Trophoblast cell (in vitro differentiated cells and primary cell): ENCODE results near the gene TAPBPL.

Experiments used
- DNase-seq, 2 donors: peaks; one replicate each; pipeline ENCODE4 v3.0.0-alpha.2; 2016
- H2AFZ ChIP-seq: 2 replicates; pipeline ENCODE4 v1.6.1; 2013; ENCODE audit warnings: low read length, moderate library complexity, mild to moderate bottlenecking; ENCODE audit not compliant: insufficient read depth, poor library complexity
- H2AK5ac ChIP-seq: 2 replicates; pipeline ENCODE4 v1.6.1; 2013; ENCODE audit warnings: mild to moderate bottlenecking, low read length
- H2BK120ac ChIP-seq: 2 replicates; pipeline ENCODE4 v1.6.1; 2013; ENCODE audit warnings: low read length, mild to moderate bottlenecking, moderate library complexity; ENCODE audit not compliant: insufficient read depth, poor library complexity
- H2BK12ac ChIP-seq: 2 replicates; pipeline ENCODE4 v1.6.1; 2013; ENCODE audit warnings: mild to moderate bottlenecking, low read length, moderate library complexity
- H2BK5ac ChIP-seq: 2 replicates; pipeline ENCODE4 v1.6.1; 2013; ENCODE audit warnings: low read length, low read depth, moderate library complexity, mild to moderate bottlenecking; ENCODE audit not compliant: poor library complexity
- H3K14ac ChIP-seq: 2 replicates; pipeline ENCODE4 v1.6.1; 2013; ENCODE audit warnings: mild to moderate bottlenecking, low read length
- H3K18ac ChIP-seq: 2 replicates; pipeline ENCODE4 v1.6.1; 2013; ENCODE audit warnings: mild to moderate bottlenecking, low read length
- H3K23ac ChIP-seq: 2 replicates; pipeline ENCODE4 v1.6.1; 2013; ENCODE audit warnings: low read length
- H3K27ac ChIP-seq: 2 replicates; pipeline ENCODE4 v1.5.1; 2013; ENCODE audit warnings: low read depth, mild to moderate bottlenecking, inconsistent platforms, low read length, moderate library complexity
- H3K27me3 ChIP-seq: 2 replicates; pipeline ENCODE4 v1.6.1; 2013; ENCODE audit warnings: inconsistent platforms, mild to moderate bottlenecking, low read length, moderate library complexity; ENCODE audit not compliant: insufficient read depth
- H3K36me3 ChIP-seq, 2 experiments: 1 replicate in 1 of 2; 2 replicates in 1 of 2; pipeline ENCODE4 v1.6.1; 2013; ENCODE audit warnings: low read length in 2 of 2, mild to moderate bottlenecking in 2 of 2, moderate library complexity in 1 of 2; ENCODE audit not compliant: insufficient read depth in 2 of 2, control insufficient read depth in 1 of 2
- H3K4ac ChIP-seq: 2 replicates; pipeline ENCODE4 v1.6.1; 2013; ENCODE audit warnings: low read depth, mild to moderate bottlenecking, low read length, moderate library complexity
- H3K4me1 ChIP-seq, 2 experiments: 1 replicate in 1 of 2; 2 replicates in 1 of 2; pipeline ENCODE4 v1.6.1; 2013; ENCODE audit warnings: low read length in 2 of 2, mild to moderate bottlenecking in 2 of 2, moderate library complexity in 1 of 2; ENCODE audit not compliant: insufficient read depth in 2 of 2, control insufficient read depth in 1 of 2
- H3K4me2 ChIP-seq: 2 replicates; pipeline ENCODE4 v1.6.1; 2013; ENCODE audit warnings: inconsistent platforms, mild to moderate bottlenecking, low read length, moderate library complexity
- H3K4me3 ChIP-seq: 2 replicates; pipeline ENCODE4 v1.5.1; 2013; ENCODE audit warnings: mild to moderate bottlenecking, low read depth, low read length, inconsistent platforms
- H3K79me1 ChIP-seq: one replicate; pipeline ENCODE4 v1.6.1; 2013; ENCODE audit warnings: low read length
- H3K79me2 ChIP-seq: 2 replicates; pipeline ENCODE4 v1.6.1; 2013; ENCODE audit warnings: low read length, mild to moderate bottlenecking; ENCODE audit not compliant: control insufficient read depth, insufficient read depth, poor library complexity
- H3K9ac ChIP-seq: 2 replicates; pipeline ENCODE4 v1.6.1; 2013; ENCODE audit warnings: mild to moderate bottlenecking, low read length
- H3K9me3 ChIP-seq: 2 replicates; pipeline ENCODE4 v1.6.1; 2013; ENCODE audit warnings: low read depth, mild to moderate bottlenecking, control low read depth, inconsistent platforms, low read length; ENCODE audit not compliant: insufficient read depth
- H4K12ac ChIP-seq: 2 replicates; pipeline ENCODE4 v1.6.1; 2013; ENCODE audit warnings: low read depth, mild to moderate bottlenecking, low read length, moderate library complexity
- H4K8ac ChIP-seq: 2 replicates; pipeline ENCODE4 v1.6.1; 2013; ENCODE audit warnings: low read depth, mild to moderate bottlenecking, low read length, moderate library complexity
- H4K91ac ChIP-seq: one replicate; pipeline ENCODE4 v1.6.1; 2013; ENCODE audit warnings: low read depth, mild to moderate bottlenecking, low read length, moderate library complexity
- WGBS: extraction: QIAGEN DNeasy Blood & Tissue Kit; methylation state at CpG from one replicate; pipeline ENCODE4 v1.1.7; 2013; ENCODE audit warnings: missing lambda C conversion rate; ENCODE audit not compliant: insufficient read length, insufficient coverage; ENCODE audit errors: extremely low coverage; 5-methylcytosine and 5-hydroxymethylcytosine counted together

The TAPBPL gene

GRCh38 chr12:6440391-6440790, 11.5 kb upstream of the TAPBPL start:
- no peaks in the 10 kb centered on the region for H3K36me3 ChIP-seq
- H3K14ac ChIP-seq: no peak overlapping the region
- WGBS: no CpG with 5 or more reads among the region's 1 CpG
- H4K12ac ChIP-seq: no peak overlapping the region
- H3K27me3 ChIP-seq: no peaks in the 10 kb centered on the region
- no peak overlapping the region for H2BK12ac ChIP-seq
- no peak overlapping the region for H3K4me3 ChIP-seq
- no peak overlapping the region for H3K27ac ChIP-seq
- no peaks in the 10 kb centered on the region for H3K9me3 ChIP-seq
- no peak overlapping the region for H3K4me2 ChIP-seq
- H3K18ac ChIP-seq: no peak overlapping the region
- H2AK5ac ChIP-seq: no peak overlapping the region
- no peaks in the 10 kb centered on the region for H3K4me1 ChIP-seq
- no peak overlapping the region for H3K23ac ChIP-seq
- no peak overlapping the region for H4K8ac ChIP-seq
- H2BK120ac ChIP-seq: no peak overlapping the region
- DNase-seq: no peak
- no peak overlapping the region for H3K4ac ChIP-seq
- no peak overlapping the region for H2AFZ ChIP-seq
- H3K9ac ChIP-seq: no peak overlapping the region
- no peak overlapping the region for H4K91ac ChIP-seq
- no peaks in the 10 kb centered on the region for H3K79me1 ChIP-seq
- H3K79me2 ChIP-seq: no peaks in the 10 kb centered on the region
- H2BK5ac ChIP-seq: no peak overlapping the region

DNA sequence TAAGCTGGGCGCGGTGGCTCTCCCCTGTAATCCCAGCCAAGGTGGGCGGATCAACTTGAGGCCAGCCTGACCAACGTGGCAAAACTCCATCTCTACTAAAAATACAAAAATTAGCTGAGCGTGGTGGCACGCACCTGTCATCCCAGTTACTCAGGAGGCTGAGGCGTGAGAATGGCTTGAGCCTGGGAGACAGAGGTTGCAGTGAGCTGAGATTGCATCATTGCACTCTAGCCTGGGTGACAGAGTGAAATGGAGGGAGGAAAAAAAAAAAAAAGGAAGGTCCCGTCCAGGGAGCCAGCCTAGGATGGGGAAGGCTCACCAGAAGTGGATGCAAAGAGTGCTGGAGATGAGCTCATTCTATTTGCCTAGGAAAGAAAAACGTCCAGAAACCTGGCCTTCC, 9.0 kb upstream of the TAPBPL start:
- no CpG with 5 or more reads among the region's 9 CpGs for WGBS
- no peak overlapping the region for H3K23ac ChIP-seq
- no peak overlapping the region for H3K14ac ChIP-seq

GRCh38 chr12:6443361-6443983, 8.4 kb upstream of the TAPBPL start:
- no peak overlapping the region for H3K9ac ChIP-seq
- no peaks in the 10 kb centered on the region for H3K79me2 ChIP-seq
- no peak overlapping the region for H2AK5ac ChIP-seq
- no peak overlapping the region for H3K27ac ChIP-seq
- no peak overlapping the region for H3K23ac ChIP-seq
- DNase-seq: no peak
- no peak overlapping the region for H4K12ac ChIP-seq
- no peaks in the 10 kb centered on the region for H3K36me3 ChIP-seq
- no CpG with 5 or more reads among the region's 9 CpGs for WGBS
- no peak overlapping the region for H3K4ac ChIP-seq
- no peak overlapping the region for H4K8ac ChIP-seq
- H3K14ac ChIP-seq: no peak overlapping the region
- no peak overlapping the region for H3K4me3 ChIP-seq
- no peak overlapping the region for H3K18ac ChIP-seq
- H2BK12ac ChIP-seq: no peak overlapping the region
- no peaks in the 10 kb centered on the region for H3K9me3 ChIP-seq
- H3K4me1 ChIP-seq: no peaks in the 10 kb centered on the region
- no peak overlapping the region for H3K4me2 ChIP-seq
- H2AFZ ChIP-seq: no peak overlapping the region
- no peaks in the 10 kb centered on the region for H3K79me1 ChIP-seq
- H2BK5ac ChIP-seq: no peak overlapping the region
- no peak overlapping the region for H4K91ac ChIP-seq
- no peak overlapping the region for H2BK120ac ChIP-seq
- no peaks in the 10 kb centered on the region for H3K27me3 ChIP-seq

More for the DNA sequence above, 9.0 kb upstream of the TAPBPL start:
- H2AFZ ChIP-seq: no peak overlapping the region
- H3K79me2 ChIP-seq: no peaks in the 10 kb centered on the region
- H3K79me1 ChIP-seq: no peaks in the 10 kb centered on the region
- no peak for DNase-seq
- H2BK5ac ChIP-seq: no peak overlapping the region
- H3K4me2 ChIP-seq: no peak overlapping the region
- no peak overlapping the region for H2BK12ac ChIP-seq
- H2AK5ac ChIP-seq: no peak overlapping the region
- no peaks in the 10 kb centered on the region for H3K9me3 ChIP-seq
- no peak overlapping the region for H3K4ac ChIP-seq
- H4K91ac ChIP-seq: no peak overlapping the region
- no peaks in the 10 kb centered on the region for H3K4me1 ChIP-seq
- no peak overlapping the region for H3K18ac ChIP-seq
- no peaks in the 10 kb centered on the region for H3K27me3 ChIP-seq
- no peak overlapping the region for H3K9ac ChIP-seq
- H4K12ac ChIP-seq: no peak overlapping the region
- no peaks in the 10 kb centered on the region for H3K36me3 ChIP-seq
- no peak overlapping the region for H2BK120ac ChIP-seq
- H3K27ac ChIP-seq: no peak overlapping the region
- H3K4me3 ChIP-seq: no peak overlapping the region
- no peak overlapping the region for H4K8ac ChIP-seq

GRCh38 chr12:6444031-6444430, 7.8 kb upstream of the TAPBPL start:
- Histone ChIP-seq H3K4me2 (no peak overlapping the region), H3K23ac (no peak overlapping the region), H3K18ac (no peak overlapping the region), H2BK120ac (no peak overlapping the region), H2BK12ac (no peak overlapping the region), H3K79me1 (no peaks in the 10 kb centered on the region), H2AK5ac (no peak overlapping the region), H3K9ac (no peak overlapping the region), H3K14ac (no peak overlapping the region), H3K4me1 (no peaks in the 10 kb centered on the region), H3K36me3 (no peaks in the 10 kb centered on the region), H3K79me2 (no peaks in the 10 kb centered on the region), H3K27ac (no peak overlapping the region), H3K27me3 (no peaks in the 10 kb centered on the region), H3K4me3 (no peak overlapping the region), H4K8ac (no peak overlapping the region), H2AFZ (no peak overlapping the region), H4K12ac (no peak overlapping the region), H3K4ac (no peak overlapping the region), H2BK5ac (no peak overlapping the region), H4K91ac (no peak overlapping the region), H3K9me3 (no peaks in the 10 kb centered on the region)
- DNase-seq: no peak
- WGBS: no CpG with 5 or more reads among the region's 4 CpGs
